GM18502 (cell line): ENCODE results near the gene PROCA1.

Source experiments
- ATAC-seq: cut with Tn5 transposase; IDR thresholded peaks from one replicate; pipeline ENCODE4 v1.9.1; 2021; ENCODE audit warnings: mild to moderate bottlenecking; ENCODE audit not compliant: unreplicated experiment, poor library complexity

PROCA1 gene

GRCh38 chr17:28712705-28713415, 1.2 kb upstream of the PROCA1 start:
- ATAC-seq, result no peak

- peak; percentile 41 for ATAC-seq
These were observed 480 bp upstream of the PROCA1 start for GRCh38 chr17:28712032-28712704.

- peak; percentile 79 for ATAC-seq
These were observed 596 bp downstream of the PROCA1 start for GRCh38 chr17:28710861-28711722.

- no peak for ATAC-seq
These were observed 4.4 kb downstream of the PROCA1 start for GRCh38 chr17:28707339-28707720.

GRCh38 chr17:28706471-28707338, 5.0 kb downstream of the PROCA1 start:
- no peak for ATAC-seq

- ATAC-seq, result no peak
These were observed 5.9 kb downstream of the PROCA1 start for GRCh38 chr17:28705728-28706334.

GRCh38 chr17:28705074-28705659, 6.5 kb downstream of the PROCA1 start:
- ATAC-seq, result no peak

GRCh38 chr17:28704219-28704858, 7.3 kb downstream of the PROCA1 start:
- ATAC-seq, result no peak

GRCh38 chr17:28703552-28704218, 8.0 kb downstream of the PROCA1 start:
- no peak for ATAC-seq

- no peak for ATAC-seq
These were observed 8.9 kb downstream of the PROCA1 start for GRCh38 chr17:28702752-28703150.

GRCh38 chr17:28702026-28702751, 9.5 kb downstream of the PROCA1 start:
- ATAC-seq, result no peak

- no peak for ATAC-seq
These were observed 10.7 kb downstream of the PROCA1 start for GRCh38 chr17:28700830-28701492.

- ATAC-seq, result no peak
These were observed 11.4 kb downstream of the PROCA1 start for GRCh38 chr17:28700278-28700677.

GRCh38 chr17:28698253-28698941, 13.3 kb downstream of the PROCA1 start:
- ATAC-seq, result no peak

GRCh38 chr17:28693869-28694268, 17.8 kb downstream of the PROCA1 start:
- ATAC-seq, result no peak

- ATAC-seq, result no peak
These were observed 22.7 kb downstream of the PROCA1 start for GRCh38 chr17:28689011-28689410.

- ATAC-seq, result no peak
These were observed 23.2 kb downstream of the PROCA1 start for GRCh38 chr17:28688481-28688880.
